ENCODE results near the gene RGS3.

Gene RGS3

DNA sequence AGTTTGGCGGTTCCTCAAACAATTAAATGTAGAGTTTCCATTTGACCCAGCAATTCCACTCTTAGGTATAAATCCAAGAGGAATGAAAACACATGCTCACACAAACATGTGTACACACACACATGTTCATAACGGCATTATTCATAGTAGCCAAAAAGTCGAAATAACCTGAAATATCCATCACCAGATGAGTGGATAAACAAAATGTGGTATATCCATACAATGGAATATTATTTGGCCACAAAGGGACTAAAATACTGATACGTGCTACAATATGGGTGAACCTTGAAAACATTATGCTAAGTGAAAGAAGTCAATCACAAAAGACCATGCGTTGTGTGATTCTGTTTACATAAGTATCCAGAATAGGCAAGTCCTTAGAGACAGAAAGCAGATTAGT is 8.7 kb downstream of the RGS3 start:
- Histone ChIP-seq H3K27me3 (ENCODE audit: insufficient read depth, low read length) (no peaks in the 10 kb centered on the region), H3K9me3 (ENCODE audit: low read length) (no peaks in the 10 kb centered on the region), H3K36me3 (ENCODE audit: insufficient read depth, low read length) (no peaks in the 10 kb centered on the region), H3K4me1 (ENCODE audit: insufficient read depth, low read length) (peaks cover 7% of the 10 kb centered on the region), H2AFZ (ENCODE audit: low read depth, low read length) (no peak overlapping the region), H3K4me3 (ENCODE audit: low read length) (no peak overlapping the region)

DNA sequence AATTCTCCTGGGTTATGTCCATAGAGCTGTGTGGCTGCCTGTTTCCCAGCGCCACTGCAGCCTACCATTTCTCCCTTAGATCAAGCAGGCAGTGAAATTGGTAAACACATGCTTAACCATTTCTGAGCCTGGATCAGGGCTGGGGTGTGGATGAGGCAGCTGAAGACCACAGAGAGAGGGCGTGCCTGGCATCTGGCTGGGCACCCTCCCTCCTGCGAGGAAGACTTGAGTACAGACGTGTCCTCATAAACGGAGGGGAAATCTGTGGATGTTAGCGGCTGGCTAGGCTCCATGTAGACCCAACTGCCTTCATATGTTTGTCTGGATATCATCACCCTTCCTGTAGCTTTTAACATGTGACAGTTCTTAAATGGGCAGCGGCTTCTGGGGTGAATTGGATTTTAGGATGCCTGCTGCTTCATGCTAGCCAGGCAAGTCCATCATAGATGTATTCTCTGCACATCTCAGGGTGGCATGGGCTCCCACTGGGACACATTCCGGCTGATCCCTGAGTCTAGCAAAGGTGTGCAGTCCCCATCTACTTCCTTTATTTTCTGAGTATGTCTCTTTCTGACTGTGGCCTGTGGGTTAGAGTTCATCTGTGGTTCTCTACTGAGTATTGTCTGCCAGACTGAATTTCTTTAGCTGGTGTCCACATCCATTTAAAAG is 11.0 kb downstream of the RGS3 start:
- Histone ChIP-seq H3K27me3 (ENCODE audit: insufficient read depth, low read length) (no peaks in the 10 kb centered on the region), H3K36me3 (ENCODE audit: insufficient read depth, low read length) (no peaks in the 10 kb centered on the region), H2AFZ (ENCODE audit: low read depth, low read length) (no peak overlapping the region), H3K4me1 (ENCODE audit: insufficient read depth, low read length) (peaks cover 6% of the 10 kb centered on the region), H3K9me3 (ENCODE audit: low read length) (no peaks in the 10 kb centered on the region), H3K4me3 (ENCODE audit: low read length) (no peak overlapping the region)

DNA sequence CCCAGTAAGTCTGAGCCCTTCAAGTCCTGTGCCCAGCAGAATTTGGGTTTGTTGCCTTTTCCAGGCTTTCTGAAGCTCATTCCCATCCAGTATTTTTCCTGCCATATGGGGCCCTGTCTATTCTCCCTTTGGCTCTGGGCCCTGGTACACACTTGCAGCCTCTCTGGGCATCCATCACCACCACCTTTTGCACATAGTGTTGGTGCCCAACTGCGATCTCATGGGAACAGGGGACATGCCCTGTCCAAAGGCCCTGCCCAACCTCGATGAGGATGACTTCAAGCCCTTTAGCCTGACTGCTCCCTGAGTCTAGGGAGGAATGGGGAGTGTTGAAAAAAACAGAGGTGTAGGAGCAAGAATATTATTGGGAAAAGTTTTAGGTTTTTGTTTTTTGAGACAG is 11.5 kb downstream of the RGS3 start:
- no peaks in the 10 kb centered on the region for H3K27me3 ChIP-seq (ENCODE audit: insufficient read depth, low read length)

DNA sequence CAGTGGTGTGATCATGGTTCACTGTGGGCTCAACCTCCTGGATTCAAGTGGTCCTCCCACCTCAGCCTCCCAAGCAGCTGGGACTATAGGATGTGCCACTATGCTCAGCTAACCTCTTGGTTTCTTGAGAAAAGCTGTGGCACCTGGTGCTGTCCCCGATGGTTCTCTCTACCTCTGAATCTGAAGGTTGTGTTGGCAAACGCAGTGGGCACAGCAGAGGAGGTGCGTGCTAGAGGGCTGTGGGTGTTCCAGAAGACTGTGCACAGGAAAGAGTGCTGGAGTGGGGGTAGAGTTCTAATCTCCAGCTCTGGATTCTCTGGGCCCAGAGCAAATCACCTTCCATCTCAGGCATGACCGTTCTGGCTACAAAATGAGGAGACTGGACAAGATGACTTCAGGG is 12.5 kb downstream of the RGS3 start:
- H3K27me3 ChIP-seq (ENCODE audit: insufficient read depth, low read length), result no peaks in the 10 kb centered on the region
- H2AFZ ChIP-seq (ENCODE audit: low read depth, low read length), result no peak overlapping the region
- peaks cover 8% of the 10 kb centered on the region for H3K4me1 ChIP-seq (ENCODE audit: insufficient read depth, low read length)
- no peak overlapping the region for H3K4me3 ChIP-seq (ENCODE audit: low read length)
- no peaks in the 10 kb centered on the region for H3K9me3 ChIP-seq (ENCODE audit: low read length)
- H3K36me3 ChIP-seq (ENCODE audit: insufficient read depth, low read length), result no peaks in the 10 kb centered on the region

More for the DNA sequence above, 11.5 kb downstream of the RGS3 start:
- peaks cover 8% of the 10 kb centered on the region for H3K4me1 ChIP-seq (ENCODE audit: insufficient read depth, low read length)
- H3K4me3 ChIP-seq (ENCODE audit: low read length), result no peak overlapping the region
- no peaks in the 10 kb centered on the region for H3K9me3 ChIP-seq (ENCODE audit: low read length)
- no peak overlapping the region for H2AFZ ChIP-seq (ENCODE audit: low read depth, low read length)
- no peaks in the 10 kb centered on the region for H3K36me3 ChIP-seq (ENCODE audit: insufficient read depth, low read length)

DNA sequence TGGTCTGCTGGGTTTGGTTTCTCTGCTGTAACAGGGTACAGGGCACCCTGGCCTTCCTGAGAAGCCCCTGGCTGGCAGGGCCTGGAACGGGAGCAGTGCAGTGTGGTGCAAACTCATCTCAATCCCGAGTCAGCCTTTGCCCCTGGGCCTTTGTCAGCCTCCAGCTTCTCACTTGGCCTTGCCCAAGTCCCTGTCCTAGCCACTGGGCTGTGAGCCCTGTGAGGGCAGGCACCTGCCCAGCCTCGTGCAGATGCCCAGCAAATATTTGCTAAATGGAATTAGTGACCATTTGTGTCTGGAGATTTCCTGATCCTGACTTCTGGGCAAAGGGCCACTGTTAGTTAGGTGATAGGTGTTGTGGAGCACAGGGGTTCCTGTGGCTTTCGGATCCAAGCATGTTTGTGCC is 13.0 kb downstream of the RGS3 start:
- H3K4me1 ChIP-seq (ENCODE audit: insufficient read depth, low read length), result peaks cover 8% of the 10 kb centered on the region
- H2AFZ ChIP-seq (ENCODE audit: low read depth, low read length), result no peak overlapping the region
- no peaks in the 10 kb centered on the region for H3K36me3 ChIP-seq (ENCODE audit: insufficient read depth, low read length)
- H3K4me3 ChIP-seq (ENCODE audit: low read length), result no peak overlapping the region
- no peaks in the 10 kb centered on the region for H3K27me3 ChIP-seq (ENCODE audit: insufficient read depth, low read length)
- no peaks in the 10 kb centered on the region for H3K9me3 ChIP-seq (ENCODE audit: low read length)

DNA sequence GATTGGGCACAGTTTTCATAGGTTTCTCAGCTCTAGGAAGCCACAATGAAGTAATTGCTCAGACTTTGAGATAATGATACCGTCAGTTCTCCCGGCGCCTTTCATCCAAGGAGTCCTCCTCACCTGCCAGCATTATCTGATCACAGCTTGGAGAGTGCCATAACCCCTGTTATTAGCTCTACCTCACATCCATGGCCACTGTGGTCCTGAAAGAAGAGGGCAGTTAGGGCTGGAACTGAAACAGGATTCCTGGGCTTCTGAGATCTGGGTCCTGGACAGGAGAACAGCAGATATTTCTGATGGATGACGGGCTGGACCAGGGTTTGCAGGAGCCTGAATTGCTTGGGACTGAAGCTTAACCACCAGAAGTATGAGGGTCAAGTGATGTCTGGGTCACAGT is 13.5 kb downstream of the RGS3 start:
- Histone ChIP-seq H3K9me3 (ENCODE audit: low read length) (no peaks in the 10 kb centered on the region), H3K27me3 (ENCODE audit: insufficient read depth, low read length) (no peaks in the 10 kb centered on the region), H3K4me1 (ENCODE audit: insufficient read depth, low read length) (peaks cover 8% of the 10 kb centered on the region), H3K36me3 (ENCODE audit: insufficient read depth, low read length) (no peaks in the 10 kb centered on the region), H2AFZ (ENCODE audit: low read depth, low read length) (no peak overlapping the region), H3K4me3 (ENCODE audit: low read length) (no peak overlapping the region)

DNA sequence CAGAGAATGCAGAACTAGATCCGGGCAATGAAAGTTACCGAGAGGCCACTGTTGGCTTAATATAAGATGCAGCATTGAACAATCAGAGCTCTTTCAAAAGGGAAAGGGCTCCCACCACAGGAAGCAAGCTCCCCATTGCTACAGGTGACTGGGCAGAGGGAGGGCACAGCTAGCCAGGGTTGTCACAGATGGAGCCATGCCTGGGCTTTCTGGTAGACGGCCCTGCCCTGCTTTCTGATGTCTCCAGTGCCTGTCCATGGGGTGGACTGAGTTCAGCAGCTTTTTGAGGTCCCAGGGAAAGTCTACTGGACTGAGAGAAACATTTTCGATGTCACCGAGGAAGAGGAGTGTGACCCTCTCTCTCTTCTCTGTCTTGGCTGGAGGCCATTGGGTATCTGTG is 14.1 kb downstream of the RGS3 start:
- Histone ChIP-seq H3K27me3 (ENCODE audit: insufficient read depth, low read length) (no peaks in the 10 kb centered on the region), H3K4me1 (ENCODE audit: insufficient read depth, low read length) (peaks cover 8% of the 10 kb centered on the region)

DNA sequence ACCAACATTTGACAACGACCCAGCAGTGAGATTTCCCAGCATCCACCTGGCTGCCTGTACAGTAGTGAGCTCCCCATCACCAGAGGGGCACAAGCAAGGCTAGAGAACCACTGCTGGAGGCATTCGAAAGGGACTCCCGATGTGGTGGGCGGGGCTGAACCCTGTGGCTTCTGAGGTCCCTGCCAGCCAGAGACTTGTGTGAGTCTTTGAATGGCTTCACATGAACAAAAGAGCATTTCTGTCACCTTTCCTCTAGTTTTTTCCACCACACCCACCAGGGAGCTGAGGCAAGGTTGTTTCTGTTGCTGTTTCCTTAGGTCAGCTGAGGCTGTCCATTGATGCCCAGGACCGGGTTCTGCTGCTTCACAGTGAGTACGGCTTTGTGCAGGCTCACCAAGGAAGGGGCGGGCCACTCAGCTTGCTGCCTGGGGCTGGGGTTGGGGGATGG is 15.7 kb downstream of the RGS3 start:
- no peaks in the 10 kb centered on the region for H3K27me3 ChIP-seq (ENCODE audit: insufficient read depth, low read length)
- H3K4me3 ChIP-seq (ENCODE audit: low read length), result no peak overlapping the region
- peaks cover 8% of the 10 kb centered on the region for H3K4me1 ChIP-seq (ENCODE audit: insufficient read depth, low read length)
- no peaks in the 10 kb centered on the region for H3K9me3 ChIP-seq (ENCODE audit: low read length)
- H2AFZ ChIP-seq (ENCODE audit: low read depth, low read length), result no peak overlapping the region
- no peaks in the 10 kb centered on the region for H3K36me3 ChIP-seq (ENCODE audit: insufficient read depth, low read length)

More for the DNA sequence above, 14.1 kb downstream of the RGS3 start:
- Histone ChIP-seq H3K9me3 (ENCODE audit: low read length) (no peaks in the 10 kb centered on the region), H3K4me3 (ENCODE audit: low read length) (no peak overlapping the region), H3K36me3 (ENCODE audit: insufficient read depth, low read length) (no peaks in the 10 kb centered on the region), H2AFZ (ENCODE audit: low read depth, low read length) (no peak overlapping the region)

DNA sequence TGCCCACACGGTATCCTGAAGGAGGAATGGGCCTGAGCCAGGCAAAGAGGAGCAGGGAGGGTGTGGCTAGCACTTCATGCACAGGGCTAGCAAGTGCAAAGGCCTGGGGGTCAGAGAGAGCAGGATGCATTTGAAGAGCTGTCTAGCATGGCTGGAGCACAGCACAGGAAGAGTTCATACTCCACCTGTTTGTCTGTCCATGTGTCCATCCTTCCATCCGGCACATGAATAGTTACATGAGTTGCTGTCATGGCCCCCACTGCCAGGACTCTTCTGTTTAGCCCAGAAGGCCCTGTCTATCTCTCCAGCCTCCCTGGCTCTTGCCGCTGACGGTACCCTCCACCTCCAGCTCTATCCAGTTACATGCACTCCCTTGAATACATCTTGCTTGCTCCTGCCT is 17.1 kb downstream of the RGS3 start:
- no peaks in the 10 kb centered on the region for H3K27me3 ChIP-seq (ENCODE audit: insufficient read depth, low read length)
- no peaks in the 10 kb centered on the region for H3K9me3 ChIP-seq (ENCODE audit: low read length)
- no peak overlapping the region for H3K4me3 ChIP-seq (ENCODE audit: low read length)
- peaks cover 8% of the 10 kb centered on the region for H3K4me1 ChIP-seq (ENCODE audit: insufficient read depth, low read length)
- H3K36me3 ChIP-seq (ENCODE audit: insufficient read depth, low read length), result no peaks in the 10 kb centered on the region
- H2AFZ ChIP-seq (ENCODE audit: low read depth, low read length), result no peak overlapping the region

DNA sequence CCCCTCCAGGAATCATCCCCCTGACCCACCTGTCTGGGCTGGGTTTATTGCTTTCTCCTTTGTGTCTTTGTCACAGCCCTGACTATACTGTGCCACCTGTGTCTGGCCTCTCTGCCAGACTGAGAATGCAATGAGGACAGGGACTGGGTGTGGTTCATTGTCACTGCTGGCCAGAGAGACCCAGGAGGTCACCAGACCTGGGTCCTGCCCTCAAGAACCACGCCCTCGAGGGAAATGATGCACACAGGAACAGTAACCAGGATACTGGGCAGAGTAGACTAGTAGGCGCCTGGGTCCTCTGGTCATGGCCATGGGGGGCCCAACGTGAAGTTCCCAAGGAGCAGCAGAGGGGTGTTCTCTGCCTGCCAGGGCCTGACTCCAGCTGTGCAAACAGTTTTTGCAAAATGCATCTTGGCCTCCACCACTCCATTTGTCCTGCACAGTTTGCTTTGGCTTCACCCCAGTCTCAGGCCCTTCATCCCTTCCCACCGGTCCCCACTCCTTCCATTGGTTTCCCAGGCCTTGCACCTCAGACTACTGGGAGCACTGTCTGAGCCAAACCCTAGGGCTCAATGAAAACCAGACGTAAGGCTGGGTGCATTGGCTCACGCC is 17.8 kb downstream of the RGS3 start:
- Histone ChIP-seq H3K4me3 (ENCODE audit: low read length) (no peak overlapping the region), H3K4me1 (ENCODE audit: insufficient read depth, low read length) (peaks cover 8% of the 10 kb centered on the region), H3K36me3 (ENCODE audit: insufficient read depth, low read length) (no peaks in the 10 kb centered on the region), H3K27me3 (ENCODE audit: insufficient read depth, low read length) (no peaks in the 10 kb centered on the region), H3K9me3 (ENCODE audit: low read length) (no peaks in the 10 kb centered on the region), H2AFZ (ENCODE audit: low read depth, low read length) (no peak overlapping the region)

DNA sequence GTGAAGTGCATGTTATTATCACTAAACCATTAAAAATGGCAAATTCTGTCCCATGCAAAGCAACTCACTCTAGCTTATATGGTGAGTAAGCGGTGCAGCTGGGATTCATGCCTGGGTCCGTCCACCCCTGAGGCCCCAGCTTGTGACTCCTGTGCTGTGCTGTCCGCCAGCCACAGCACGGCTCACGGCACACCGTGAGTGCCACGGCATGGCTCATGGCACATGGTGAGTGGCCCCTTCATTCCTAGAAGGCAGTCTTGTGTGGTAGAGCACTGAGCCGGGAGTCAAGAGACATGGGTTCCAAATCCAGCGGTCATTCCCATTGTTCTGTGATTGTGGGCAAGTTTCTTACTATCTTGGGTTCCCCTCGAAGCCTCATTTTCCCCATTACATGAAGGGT is 18.8 kb downstream of the RGS3 start:
- Histone ChIP-seq H3K9me3 (ENCODE audit: low read length) (no peaks in the 10 kb centered on the region), H3K36me3 (ENCODE audit: insufficient read depth, low read length) (no peaks in the 10 kb centered on the region), H2AFZ (ENCODE audit: low read depth, low read length) (no peak overlapping the region), H3K4me1 (ENCODE audit: insufficient read depth, low read length) (peaks cover 8% of the 10 kb centered on the region), H3K27me3 (ENCODE audit: insufficient read depth, low read length) (no peaks in the 10 kb centered on the region), H3K4me3 (ENCODE audit: low read length) (no peak overlapping the region)

DNA sequence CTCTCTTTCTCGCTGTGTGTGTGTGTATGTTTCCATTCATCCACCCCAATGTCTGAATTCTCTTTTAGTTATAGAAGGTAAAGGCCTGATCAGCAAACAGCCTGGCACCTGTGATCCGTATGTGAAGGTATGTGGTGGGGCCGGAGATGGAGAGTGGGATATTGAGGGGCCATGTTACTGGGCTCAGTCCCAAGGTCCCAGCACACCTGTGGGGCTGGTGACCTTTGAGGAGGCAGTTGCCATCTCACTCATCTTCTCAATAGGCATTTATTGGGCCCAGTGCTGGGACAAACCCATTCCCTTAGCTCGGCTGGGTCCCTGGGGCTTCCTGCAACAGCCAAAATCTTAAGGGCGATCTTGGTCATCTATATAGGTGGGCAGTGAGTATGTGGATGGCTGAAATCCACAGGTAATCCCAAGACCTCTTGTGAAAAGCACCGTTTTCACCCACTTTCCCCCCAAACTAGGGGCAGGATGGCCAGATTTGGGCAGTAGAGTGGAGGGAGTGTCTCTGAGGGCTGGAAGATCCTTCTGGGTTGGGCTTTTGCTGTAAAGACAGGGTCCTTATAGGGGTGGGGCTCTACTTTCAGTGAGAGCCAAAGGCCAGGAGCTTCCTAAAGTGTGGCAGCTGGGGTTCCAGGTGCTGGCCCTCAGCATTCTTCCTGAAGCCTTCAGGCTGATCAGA is 19.6 kb downstream of the RGS3 start:
- Histone ChIP-seq H3K4me3 (ENCODE audit: low read length) (no peak overlapping the region), H3K27me3 (ENCODE audit: insufficient read depth, low read length) (no peaks in the 10 kb centered on the region), H3K36me3 (ENCODE audit: insufficient read depth, low read length) (no peaks in the 10 kb centered on the region), H3K4me1 (ENCODE audit: insufficient read depth, low read length) (peaks cover 8% of the 10 kb centered on the region), H2AFZ (ENCODE audit: low read depth, low read length) (no peak overlapping the region), H3K9me3 (ENCODE audit: low read length) (no peaks in the 10 kb centered on the region)

DNA sequence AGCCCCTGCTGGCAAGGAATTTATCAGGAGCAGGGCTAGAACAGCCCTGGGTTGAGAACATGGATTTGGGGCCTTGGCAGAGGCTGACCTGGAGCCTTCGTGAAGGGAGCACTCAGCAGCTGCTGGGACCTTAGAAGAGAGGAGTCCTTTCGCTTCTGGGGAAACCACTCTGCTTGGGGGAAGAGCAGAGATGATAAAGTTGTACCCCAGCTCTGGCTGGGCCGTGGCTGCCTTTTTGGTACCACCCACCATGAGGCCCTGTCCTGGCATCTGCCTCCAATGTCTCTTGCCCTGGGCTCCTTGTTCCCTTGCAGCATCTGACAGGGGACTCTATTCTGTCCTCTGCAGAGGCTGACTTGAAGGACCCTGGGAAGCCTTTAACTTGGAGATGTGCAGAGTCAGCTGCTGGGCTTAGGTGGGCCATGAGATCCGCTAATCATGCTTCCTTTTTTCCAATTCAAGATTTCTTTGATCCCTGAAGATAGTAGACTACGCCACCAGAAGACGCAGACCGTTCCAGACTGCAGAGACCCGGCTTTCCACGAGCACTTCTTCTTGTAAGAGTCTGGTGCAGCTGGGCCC is 20.2 kb downstream of the RGS3 start:
- no peaks in the 10 kb centered on the region for H3K27me3 ChIP-seq (ENCODE audit: insufficient read depth, low read length)
- H3K36me3 ChIP-seq (ENCODE audit: insufficient read depth, low read length), result no peaks in the 10 kb centered on the region
- no peaks in the 10 kb centered on the region for H3K9me3 ChIP-seq (ENCODE audit: low read length)
- H3K4me3 ChIP-seq (ENCODE audit: low read length), result no peak overlapping the region
- H2AFZ ChIP-seq (ENCODE audit: low read depth, low read length), result no peak overlapping the region
- H3K4me1 ChIP-seq (ENCODE audit: insufficient read depth, low read length), result peaks cover 8% of the 10 kb centered on the region

Measured in neuron (in vitro differentiated cells).